Esophagus muscularis mucosa (tissue), 4 donors: Measurements from ENCODE around the gene RPLP2. TPM values are rescaled to one million over a fixed set of nuclear protein-coding genes. Genes with fewer than 3 reads are reported as not detected.

Experiments
- DNase-seq: peaks from one replicate; pipeline ENCODE4 v3.0.0-alpha.2; 2017; ENCODE audit errors: extremely low spot score
- H3K27ac ChIP-seq, 4 donors: fragments of 200-600 bp; sonication (generic); replicated peaks in 1 of 4; 1 replicate in 3 of 4; 2 replicates in 1 of 4; pipeline ENCODE4 v1.5.1; 2016 to 2019; ENCODE audit warnings: mild to moderate bottlenecking in 1 of 4
- H3K27me3 ChIP-seq, 4 donors: fragments of 200-600 bp; sonication (generic); one replicate each; pipeline versions ENCODE4 v1.5.1 to v1.6.0; 2016 to 2019
- H3K36me3 ChIP-seq, 4 donors: fragments of 200-600 bp; sonication (generic); one replicate each; pipeline ENCODE4 v1.5.1; 2016 to 2019
- H3K4me1 ChIP-seq, 4 donors: fragments of 200-600 bp; sonication (generic); one replicate each; pipeline ENCODE4 v1.5.1; 2016 to 2019
- H3K4me3 ChIP-seq, 4 donors: fragments of 200-600 bp; sonication (generic); 1 replicate in 2 of 4; 2 replicates in 2 of 4; pipeline ENCODE4 v1.5.1; 2016 to 2019; ENCODE audit warnings: mild to moderate bottlenecking in 4 of 4, moderate library complexity in 1 of 4
- H3K9me3 ChIP-seq, 4 donors: fragments of 200-600 bp; sonication (generic); 1 replicate in 3 of 4; 2 replicates in 1 of 4; pipeline ENCODE4 v1.5.1; 2016 to 2019
- EP300 ChIP-seq: sonication (generic); formaldehyde crosslinking; IDR thresholded peaks from one replicate; pipeline ENCODE4 v1.6.1; 2017; ENCODE audit warnings: antibody characterized with exemption
- POLR2A ChIP-seq: fragments of 450-650 bp; IDR thresholded peaks from one replicate; pipeline ENCODE4 v1.6.1; 2017; ENCODE audit warnings: antibody characterized with exemption, moderate library complexity, mild to moderate bottlenecking, low read depth
- POLR2AphosphoS5 ChIP-seq, 2 donors: sonication (generic); formaldehyde crosslinking; IDR thresholded peaks; one replicate each; pipeline ENCODE4 v1.6.1; 2017; ENCODE audit warnings: antibody characterized with exemption in 2 of 2
- WGBS: methylation state at CpG from one replicate; pipeline ENCODE4 v1.1.5; 2018; 5-methylcytosine and 5-hydroxymethylcytosine counted together
- intact Hi-C: fragments of 100-400 bp; cut with DNase I; formaldehyde crosslinking; loops from one replicate; pipeline ENCODE4 v1.15.1; 2023
- small RNA-seq, 3 donors: library from RNA; depleted of rRNA; stranded (forward); fragments of <200 nt; gene quantifications; one replicate each; pipeline ENCODE3, GENCODE V24; 2016
- total RNA-seq, 4 donors: library from RNA; depleted of rRNA; stranded (reverse); fragments of >200 nt; gene quantifications; one replicate each; pipeline versions ENCODE4 v1.1.0 to v1.2.1, GENCODE V29; 2016
- TF ChIP-seq, protein P1 (sequence below), 3 experiments: fragments of 200-600 bp in 2 of 3; fragments of 450-650 bp in 1 of 3; sonication (generic) in 2 of 3; IDR thresholded peaks; one replicate each; pipeline ENCODE4 v1.5.1; 2017 to 2019; ENCODE audit warnings: antibody characterized with exemption in 3 of 3, mild to moderate bottlenecking in 2 of 3, moderate library complexity in 1 of 3

RPLP2 gene
- total RNA-seq, 4 donors from 2014 or later, result 318 to 813 (median 686) TPM

DNA sequence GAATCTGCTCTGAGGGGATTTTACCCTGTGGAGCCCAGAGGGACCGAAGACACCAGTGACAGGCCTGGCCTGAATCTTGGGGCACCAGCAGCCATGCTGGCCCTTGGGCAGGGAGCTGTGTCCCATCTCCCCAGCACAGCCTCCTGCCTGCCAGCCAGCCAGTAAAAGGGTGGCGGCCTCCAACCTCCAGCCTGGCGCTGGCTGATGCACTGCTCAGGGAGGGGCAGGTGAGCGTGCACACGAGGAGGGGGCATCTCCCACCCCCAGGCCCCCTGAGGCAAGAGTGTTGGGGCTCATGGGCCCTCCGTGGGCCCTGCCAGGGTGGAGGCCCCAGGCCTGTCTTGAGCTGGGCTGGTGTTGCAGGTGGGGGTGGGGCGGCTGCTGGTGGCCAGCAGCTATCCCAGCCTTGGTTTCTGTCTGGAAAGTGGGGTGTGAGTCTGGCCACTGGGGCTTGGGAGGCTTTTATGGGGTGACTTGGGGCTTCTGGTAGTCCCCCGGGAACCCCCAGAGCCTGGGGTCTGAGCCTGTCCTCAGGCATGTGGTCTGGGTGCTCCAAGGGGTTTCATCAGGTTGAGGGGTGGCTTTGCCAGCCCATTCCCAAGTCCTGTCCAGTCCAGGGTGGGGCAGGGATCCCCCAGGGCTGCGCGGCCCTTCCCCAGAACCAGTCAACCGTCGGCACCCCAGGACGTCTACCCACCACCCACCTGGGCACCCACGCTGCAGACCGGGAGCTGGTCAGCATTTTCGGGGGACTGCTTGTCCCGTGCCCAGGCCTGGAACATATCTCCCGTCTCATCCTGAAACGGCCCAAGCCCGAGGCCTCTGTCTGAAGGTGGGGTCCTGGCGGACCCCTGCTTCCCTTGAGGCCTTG, 50.7 kb downstream of the RPLP2 start:
- H3K27ac ChIP-seq, result peak overlapping the region; percentile 37 to 82 (median 51)
- no peak for TF ChIP-seq POLR2A
- no peak for TF ChIP-seq POLR2AphosphoS5 (IDR thresholded peaks at IDR 0.05)
- WGBS, result 73% methylated on average over 12 of the region's 21 CpGs

DNA sequence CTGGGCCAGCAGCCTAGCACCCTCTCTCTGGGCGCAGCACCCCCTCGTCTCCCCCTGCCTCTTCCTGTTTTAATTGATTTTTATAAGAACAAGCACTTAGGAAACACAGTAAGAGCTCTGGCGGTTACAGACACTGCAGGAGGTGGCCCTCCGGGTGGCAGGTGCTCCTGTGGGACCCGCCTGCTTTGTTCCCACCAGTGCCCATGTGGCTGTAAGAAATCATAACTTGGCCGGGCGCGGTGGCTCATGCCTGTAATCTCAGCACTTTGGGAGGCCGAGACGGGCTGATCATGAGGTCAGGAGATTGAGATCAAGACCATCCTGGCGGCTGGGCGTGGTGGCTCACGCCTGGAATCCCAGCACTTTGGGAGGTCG, 51.3 kb downstream of the RPLP2 start:
- peaks cover 28 to 57% (median 45%) of the 10 kb centered on the region in 4 donors for H3K4me1 ChIP-seq
- no peaks in the 10 kb centered on the region for H3K9me3 ChIP-seq
- no peaks in the 10 kb centered on the region for H3K27me3 ChIP-seq
- H3K4me3 ChIP-seq, result no peak overlapping the region
- DNase-seq, result no peak
- 95% methylated on average over 14 of the region's 14 CpGs for WGBS
- H3K27ac ChIP-seq, result no peak overlapping the region
- H3K36me3 ChIP-seq, result peaks cover 33 to 48% (median 42%) of the 10 kb centered on the region in 4 donors
- TF ChIP-seq, protein P1, sequence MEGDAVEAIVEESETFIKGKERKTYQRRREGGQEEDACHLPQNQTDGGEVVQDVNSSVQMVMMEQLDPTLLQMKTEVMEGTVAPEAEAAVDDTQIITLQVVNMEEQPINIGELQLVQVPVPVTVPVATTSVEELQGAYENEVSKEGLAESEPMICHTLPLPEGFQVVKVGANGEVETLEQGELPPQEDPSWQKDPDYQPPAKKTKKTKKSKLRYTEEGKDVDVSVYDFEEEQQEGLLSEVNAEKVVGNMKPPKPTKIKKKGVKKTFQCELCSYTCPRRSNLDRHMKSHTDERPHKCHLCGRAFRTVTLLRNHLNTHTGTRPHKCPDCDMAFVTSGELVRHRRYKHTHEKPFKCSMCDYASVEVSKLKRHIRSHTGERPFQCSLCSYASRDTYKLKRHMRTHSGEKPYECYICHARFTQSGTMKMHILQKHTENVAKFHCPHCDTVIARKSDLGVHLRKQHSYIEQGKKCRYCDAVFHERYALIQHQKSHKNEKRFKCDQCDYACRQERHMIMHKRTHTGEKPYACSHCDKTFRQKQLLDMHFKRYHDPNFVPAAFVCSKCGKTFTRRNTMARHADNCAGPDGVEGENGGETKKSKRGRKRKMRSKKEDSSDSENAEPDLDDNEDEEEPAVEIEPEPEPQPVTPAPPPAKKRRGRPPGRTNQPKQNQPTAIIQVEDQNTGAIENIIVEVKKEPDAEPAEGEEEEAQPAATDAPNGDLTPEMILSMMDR (IDR thresholded peaks at IDR 0.05), result no peak
- TF ChIP-seq POLR2A (no peak), EP300 (no peak), POLR2AphosphoS5 (IDR thresholded peaks at IDR 0.05) (no peak)
- intact Hi-C loops, result no loop called here

More for the DNA sequence above, 50.7 kb downstream of the RPLP2 start:
- Histone ChIP-seq H3K36me3 (peaks cover 27 to 48% (median 36%) of the 10 kb centered on the region in 4 donors), H3K27me3 (no peaks in the 10 kb centered on the region), H3K9me3 (no peaks in the 10 kb centered on the region), H3K4me1 (peaks cover 28 to 63% (median 49%) of the 10 kb centered on the region in 4 donors), H3K4me3 (peak overlapping the region in 3 of 4 donors; percentile 17 to 31 (median 27))
- DNase-seq, result no peak
- intact Hi-C loops, result no loop called here

DNA sequence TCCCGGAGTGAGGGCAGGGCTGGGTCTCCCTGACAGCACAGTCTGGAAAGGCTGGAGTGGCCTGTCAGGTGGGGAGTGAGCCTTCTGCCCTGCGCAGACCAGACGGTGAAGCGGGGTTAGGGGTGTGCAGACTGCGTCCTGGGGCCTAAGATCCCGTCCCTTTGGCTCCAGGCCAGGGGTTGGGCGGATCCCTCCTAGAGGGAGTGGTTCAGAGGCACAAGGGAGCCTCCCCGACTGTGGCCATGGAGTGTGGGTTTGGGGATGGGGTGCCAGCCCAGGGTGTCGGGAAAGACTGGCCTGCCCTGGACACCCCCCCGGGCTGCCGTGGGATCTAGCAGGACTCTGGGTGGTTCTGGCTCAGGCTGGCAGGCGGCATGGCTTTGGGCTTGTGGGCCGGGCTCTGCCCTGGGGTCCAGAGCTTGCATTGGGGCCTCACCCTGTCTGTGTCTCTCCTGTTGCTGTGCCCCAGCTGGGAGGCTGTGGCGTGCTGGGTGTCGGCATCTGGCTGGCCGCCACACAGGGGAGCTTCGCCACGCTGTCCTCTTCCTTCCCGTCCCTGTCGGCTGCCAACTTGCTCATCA, 52.4 kb downstream of the RPLP2 start:
- WGBS, result 54% methylated on average over 13 of the region's 20 CpGs
- intact Hi-C loops, result no loop called here
- H3K27me3 ChIP-seq, result no peaks in the 10 kb centered on the region

More for the DNA sequence above, 52.4 kb downstream of the RPLP2 start:
- Histone ChIP-seq H3K4me3 (no peak overlapping the region), H3K27ac (peak overlapping the region in 1 of 4 donors; percentile 3), H3K4me1 (peaks cover 20 to 47% (median 35%) of the 10 kb centered on the region in 4 donors), H3K9me3 (no peaks in the 10 kb centered on the region), H3K36me3 (peaks cover 36 to 56% (median 53%) of the 10 kb centered on the region in 4 donors)
- no peak for DNase-seq
- TF ChIP-seq, protein P1 (IDR thresholded peaks at IDR 0.05), result no peak
- TF ChIP-seq POLR2AphosphoS5 (IDR thresholded peaks at IDR 0.05), result peak in 1 of 2 donors; percentile 9

Small RNA genes lying within 50 kb of the gene (small RNA-seq; reads per million reads assigned to genes)
- 0 reads per million in 3 donors for gene SNORA52

Other genes starting within 250 kb of the RPLP2 start
- 1 to 10 TPM in 3 of 4 donors, under 1 TPM in 1; 0.52 to 3.1 (median 1.7) TPM for gene LMNTD2, start 249.2 kb upstream of the RPLP2 start, total RNA-seq
- 10 to 100 TPM in 3 of 4 donors, 1 to 10 TPM in 1; 2.9 to 24.4 (median 13.7) TPM for gene RASSF7, start 249.0 kb upstream of the RPLP2 start, total RNA-seq
- 10 to 100 TPM; 24.5 to 38.2 (median 28.7) TPM for gene PHRF1, start 233.5 kb upstream of the RPLP2 start, total RNA-seq
- gene IRF7, start 194.0 kb upstream of the RPLP2 start, total RNA-seq, result 10 to 100 TPM; 11.3 to 39.6 (median 14.2) TPM
- 1 to 10 TPM in 1 of 4 donors, not detected in 3; 1.3 TPM for gene CDHR5, start 185.0 kb upstream of the RPLP2 start, total RNA-seq
- not detected for gene SCT, start 182.8 kb upstream of the RPLP2 start, total RNA-seq
- gene DRD4, start 172.7 kb upstream of the RPLP2 start, total RNA-seq, result 1 to 10 TPM in 1 of 4 donors, under 1 TPM in 2, not detected in 1; 0.26 to 1.1 (median 0.42) TPM
- 10 to 100 TPM; 24.9 to 57.1 (median 39.4) TPM for gene DEAF1, start 114.7 kb upstream of the RPLP2 start, total RNA-seq
- gene TMEM80, start 114.2 kb upstream of the RPLP2 start, total RNA-seq, result 10 to 100 TPM; 27.4 to 55.2 (median 39.6) TPM
- gene EPS8L2, start 103.7 kb upstream of the RPLP2 start, total RNA-seq, result 10 to 100 TPM in 3 of 4 donors, 1 to 10 TPM in 1; 5.6 to 31.6 (median 24.9) TPM
- 100 to 1,000 TPM; 168 to 231 (median 186) TPM for gene TALDO1, start 62.5 kb upstream of the RPLP2 start, total RNA-seq
- 10 to 100 TPM; 24.0 to 37.7 (median 28.9) TPM for gene GATD1, start 32.5 kb upstream of the RPLP2 start, total RNA-seq
- gene CEND1, start 19.9 kb upstream of the RPLP2 start, total RNA-seq, result 1 to 10 TPM in 3 of 4 donors, under 1 TPM in 1; 0.42 to 3.3 (median 2.6) TPM
- 10 to 100 TPM in 1 of 4 donors, 1 to 10 TPM in 3; 5.0 to 11.0 (median 9.5) TPM for gene SLC25A22, start 11.7 kb upstream of the RPLP2 start, total RNA-seq
- 10 to 100 TPM in 2 of 4 donors, 1 to 10 TPM in 2; 5.3 to 18.7 (median 9.6) TPM for gene PIDD1, start 4.7 kb upstream of the RPLP2 start, total RNA-seq
- gene PNPLA2, start 8.9 kb downstream of the RPLP2 start, total RNA-seq, result 100 to 1,000 TPM in 1 of 4 donors, 10 to 100 TPM in 3; 62.8 to 107 (median 77.6) TPM
- 1 to 10 TPM; 5.3 to 8.4 (median 7.0) TPM for gene CRACR2B, start 18.0 kb downstream of the RPLP2 start, total RNA-seq
- 100 to 1,000 TPM; 219 to 730 (median 352) TPM for gene CD151, start 23.0 kb downstream of the RPLP2 start, total RNA-seq
- gene POLR2L, start 32.6 kb downstream of the RPLP2 start, total RNA-seq, result 100 to 1,000 TPM in 2 of 4 donors, 10 to 100 TPM in 2; 71.4 to 189 (median 92.3) TPM
- gene TSPAN4, start 32.9 kb downstream of the RPLP2 start, total RNA-seq, result 100 to 1,000 TPM in 3 of 4 donors, 10 to 100 TPM in 1; 81.4 to 156 (median 129) TPM
- 10 to 100 TPM; 37.4 to 55.4 (median 47.2) TPM for gene CHID1, start 100.8 kb downstream of the RPLP2 start, total RNA-seq
- 10 to 100 TPM; 49.5 to 82.6 (median 72.2) TPM for gene AP2A2, start 115.9 kb downstream of the RPLP2 start, total RNA-seq
- not detected for gene MUC6, start 226.8 kb downstream of the RPLP2 start, total RNA-seq